Liver (tissue), 9 donors: Measurements from ENCODE around the gene CHKA. TPM values are rescaled to one million over a fixed set of nuclear protein-coding genes. Genes with fewer than 3 reads are reported as not detected.

Experiments
- DNase-seq: peaks from one replicate; pipeline ENCODE4 v3.0.0-alpha.2; 2017; ENCODE audit warnings: low spot score
- H3K27ac ChIP-seq, 2 donors: one replicate each; pipeline ENCODE4 v1.7.0; 2013; ENCODE audit warnings: inconsistent platforms in 2 of 2, low read length in 2 of 2, control low read depth in 1 of 2, low read depth in 1 of 2, mild to moderate bottlenecking in 1 of 2
- H3K27me3 ChIP-seq, 4 donors: one replicate each; pipeline versions ENCODE4 v1.6.1 to v1.7.0; 2013; ENCODE audit warnings: low read length in 3 of 4, inconsistent platforms in 1 of 4, mild to moderate bottlenecking in 1 of 4, moderate library complexity in 1 of 4; ENCODE audit not compliant: control insufficient read depth in 4 of 4, insufficient read depth in 4 of 4
- H3K36me3 ChIP-seq, 4 donors: one replicate each; pipeline versions ENCODE4 v1.6.1 to v1.7.0; 2013; ENCODE audit warnings: low read length in 3 of 4, mild to moderate bottlenecking in 3 of 4, low read depth in 1 of 4, moderate library complexity in 1 of 4; ENCODE audit not compliant: control insufficient read depth in 4 of 4, insufficient read depth in 3 of 4
- H3K4me1 ChIP-seq, 4 donors: one replicate each; pipeline versions ENCODE4 v1.6.1 to v1.7.0; 2013; ENCODE audit warnings: low read length in 3 of 4, mild to moderate bottlenecking in 3 of 4, moderate library complexity in 1 of 4; ENCODE audit not compliant: control insufficient read depth in 4 of 4, insufficient read depth in 4 of 4
- H3K4me3 ChIP-seq, 3 donors: one replicate each; pipeline versions ENCODE4 v1.6.1 to v1.7.0; 2013; ENCODE audit warnings: low read length in 3 of 3, control low read depth in 1 of 3, low read depth in 1 of 3, mild to moderate bottlenecking in 1 of 3
- H3K9ac ChIP-seq, 2 donors: one replicate each; pipeline ENCODE4 v1.7.0; 2013; ENCODE audit warnings: low read length in 2 of 2, mild to moderate bottlenecking in 2 of 2, moderate library complexity in 2 of 2, control low read depth in 1 of 2, low read depth in 1 of 2
- H3K9me3 ChIP-seq, 4 donors: one replicate each; pipeline versions ENCODE4 v1.6.1 to v1.7.0; 2013; ENCODE audit warnings: low read length in 3 of 4; ENCODE audit not compliant: control insufficient read depth in 4 of 4
- ATF3 ChIP-seq: IDR thresholded peaks from 2 replicates; pipeline ENCODE4 v1.6.1; 2016; ENCODE audit warnings: antibody characterized with exemption
- CTCF ChIP-seq: fragments of 150-350 bp; IDR thresholded peaks from 2 replicates; pipeline ENCODE4 v1.5.1; 2017; ENCODE audit warnings: improper control_type of control experiment, low read depth, low read length; ENCODE audit not compliant: missing input control
- EGR1 ChIP-seq, 2 donors: IDR thresholded peaks; 2 replicates each; pipeline ENCODE4 v1.6.1; 2016 to 2018; ENCODE audit warnings: antibody characterized with exemption in 2 of 2, low read depth in 2 of 2
- FOXA1 ChIP-seq: IDR thresholded peaks from 2 replicates; pipeline ENCODE4 v1.6.1; 2016; ENCODE audit warnings: antibody characterized with exemption
- FOXA2 ChIP-seq: IDR thresholded peaks from 2 replicates; pipeline ENCODE4 v1.6.1; 2016; ENCODE audit warnings: antibody characterized with exemption
- GABPA ChIP-seq, 2 donors: IDR thresholded peaks in 1 of 2; conservative IDR thresholded peaks in 1 of 2; 2 replicates each; pipeline ENCODE4 v1.6.1; 2016; ENCODE audit warnings: antibody characterized with exemption in 2 of 2, mild to moderate bottlenecking in 1 of 2, moderate library complexity in 1 of 2
- HNF4A ChIP-seq, 2 donors: conservative IDR thresholded peaks; 2 replicates each; pipeline ENCODE4 v1.6.1; 2016; ENCODE audit warnings: antibody characterized with exemption in 2 of 2, mild to moderate bottlenecking in 2 of 2
- HNF4G ChIP-seq: IDR thresholded peaks from 2 replicates; pipeline ENCODE4 v1.6.1; 2016; ENCODE audit warnings: antibody characterized with exemption
- JUND ChIP-seq, 2 donors: IDR thresholded peaks; 2 replicates each; pipeline ENCODE4 v1.6.1; 2016; ENCODE audit warnings: antibody characterized with exemption in 2 of 2
- NR2F2 ChIP-seq: IDR thresholded peaks from 2 replicates; pipeline ENCODE4 v1.6.1; 2016; ENCODE audit warnings: antibody characterized with exemption
- RAD21 ChIP-seq, 2 donors: IDR thresholded peaks; 2 replicates each; pipeline ENCODE4 v1.6.1; 2016; ENCODE audit warnings: antibody characterized with exemption in 2 of 2, mild to moderate bottlenecking in 2 of 2
- REST ChIP-seq: IDR thresholded peaks from 2 replicates; pipeline ENCODE4 v1.6.1; 2016; ENCODE audit warnings: antibody characterized with exemption, mild to moderate bottlenecking
- RXRA ChIP-seq, 2 donors: IDR thresholded peaks; 2 replicates each; pipeline ENCODE4 v1.6.1; 2017 to 2018; ENCODE audit warnings: antibody characterized with exemption in 2 of 2, mild to moderate bottlenecking in 1 of 2
- SP1 ChIP-seq: IDR thresholded peaks from 2 replicates; pipeline ENCODE4 v1.6.1; 2018; ENCODE audit warnings: antibody characterized with exemption, mild to moderate bottlenecking
- TAF1 ChIP-seq: conservative IDR thresholded peaks from 2 replicates; pipeline ENCODE4 v1.6.1; 2016; ENCODE audit warnings: antibody characterized with exemption, mild to moderate bottlenecking
- YY1 ChIP-seq: IDR thresholded peaks from 2 replicates; pipeline ENCODE4 v1.6.1; 2016; ENCODE audit warnings: antibody characterized with exemption, mild to moderate bottlenecking
- ZBTB33 ChIP-seq: IDR thresholded peaks from 2 replicates; pipeline ENCODE4 v1.6.1; 2016; ENCODE audit warnings: antibody characterized with exemption
- WGBS: extraction: QIAGEN DNeasy Blood & Tissue Kit; methylation state at CpG from one replicate; pipeline ENCODE4 v1.1.7; 2013; 5-methylcytosine and 5-hydroxymethylcytosine counted together
- polyA plus RNA-seq, 2 donors: library from polyadenylated mRNA; stranded (reverse) in 1 of 2; unstranded in 1 of 2; fragments of 200-250 nt in 1 of 2; fragments of >200 nt in 1 of 2; fragmentation: Nextera tagmentation in 1 of 2; extraction: Ambion mirVana in 1 of 2; gene quantifications; one replicate each; pipeline versions ENCODE4 v1.2.1 to v1.2.3, GENCODE V29; 2013 to 2015
- total RNA-seq, 2 donors: library from RNA; depleted of rRNA; stranded (reverse); fragments of >200 nt; gene quantifications; one replicate each; pipeline ENCODE4 v1.2.3, GENCODE V29; 2014
- TF ChIP-seq, protein P1 (sequence below): IDR thresholded peaks from 2 replicates; pipeline ENCODE4 v1.6.1; 2016; ENCODE audit warnings: antibody characterized with exemption
- donor health status: healthy.
- donor health status: healthy.
- donor health status: healthy.
- donor health status: healthy.
- donor health status: healthy.

CHKA gene
- total and polyA plus RNA-seq, 4 donors: 11.4 to 41.9 (median 17.3) TPM

DNA sequence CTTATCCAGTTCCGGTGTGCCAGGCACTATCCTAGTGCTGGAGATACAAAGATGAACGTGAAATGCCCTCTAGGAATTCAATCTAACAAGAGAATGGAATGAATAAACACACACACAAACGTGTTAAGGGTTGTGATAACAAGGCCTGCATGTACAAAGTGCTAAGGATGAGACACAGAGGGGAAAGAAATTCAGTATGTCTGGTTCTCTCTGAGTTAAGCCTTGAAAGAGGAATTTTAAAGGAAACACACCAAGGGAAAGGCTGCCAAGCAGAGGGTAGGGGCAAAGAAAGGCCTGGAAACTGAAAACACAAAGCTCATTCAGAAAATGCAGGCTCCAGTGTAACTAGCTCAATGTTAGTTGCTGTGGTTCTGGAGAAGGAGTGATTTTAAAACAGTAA is 4.2 kb downstream of the CHKA start:
- Histone ChIP-seq H3K4me3 (no peak overlapping the region), H3K27me3 (no peaks in the 10 kb centered on the region), H3K9me3 (no peaks in the 10 kb centered on the region), H3K36me3 (peaks cover 0 to 4% (median under 1%) of the 10 kb centered on the region in 4 donors), H3K27ac (no peak overlapping the region), H3K9ac (no peak overlapping the region), H3K4me1 (peaks cover 6 to 40% (median 29%) of the 10 kb centered on the region in 4 donors)
- TF ChIP-seq GABPA (IDR thresholded peaks at IDR 0.05 in 1 of 2, conservative IDR thresholded peaks at IDR 0.05 in 1 of 2) (no peak), SP1 (no peak), CTCF (no peak), ATF3 (no peak), HNF4G (no peak), NR2F2 (no peak)
- TF ChIP-seq, protein P1, sequence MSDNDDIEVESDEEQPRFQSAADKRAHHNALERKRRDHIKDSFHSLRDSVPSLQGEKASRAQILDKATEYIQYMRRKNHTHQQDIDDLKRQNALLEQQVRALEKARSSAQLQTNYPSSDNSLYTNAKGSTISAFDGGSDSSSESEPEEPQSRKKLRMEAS: no peak
- DNase-seq: no peak
- 52% methylated on average over 3 of the region's 3 CpGs for WGBS

GRCh38 chr11:68116126-68116525 is 5.1 kb downstream of the CHKA start:
- Histone ChIP-seq H3K4me1 (peaks cover 5 to 37% (median 27%) of the 10 kb centered on the region in 4 donors), H3K4me3 (no peak overlapping the region), H3K9ac (no peak overlapping the region), H3K27ac (no peak overlapping the region), H3K36me3 (peaks cover 0 to 4% (median under 1%) of the 10 kb centered on the region in 4 donors), H3K27me3 (no peaks in the 10 kb centered on the region), H3K9me3 (no peaks in the 10 kb centered on the region)
- TF ChIP-seq SP1: no peak
- TF ChIP-seq ZBTB33: no peak
- no peak for TF ChIP-seq EGR1 (IDR thresholded peaks at IDR 0.05; ENCODE audit: low read depth in 2 of 2)
- no peak for TF ChIP-seq FOXA1
- no peak for TF ChIP-seq GABPA (IDR thresholded peaks at IDR 0.05 in 1 of 2, conservative IDR thresholded peaks at IDR 0.05 in 1 of 2)
- TF ChIP-seq RXRA (IDR thresholded peaks at IDR 0.05): no peak
- no peak for TF ChIP-seq REST
- TF ChIP-seq RAD21 (IDR thresholded peaks at IDR 0.05): no peak
- no peak for TF ChIP-seq HNF4G
- no peak for TF ChIP-seq JUND (IDR thresholded peaks at IDR 0.05)
- no peak for TF ChIP-seq CTCF
- TF ChIP-seq YY1: no peak
- no peak for TF ChIP-seq TAF1
- TF ChIP-seq HNF4A (conservative IDR thresholded peaks at IDR 0.05): no peak
- TF ChIP-seq, protein P1: no peak
- TF ChIP-seq ATF3: no peak
- TF ChIP-seq FOXA2: no peak
- no peak for TF ChIP-seq NR2F2
- 92% methylated on average over 7 of the region's 7 CpGs for WGBS
- no peak for DNase-seq
